ENCODE measurements around the gene S1PR1. TPM values are rescaled to one million over a fixed set of nuclear protein-coding genes. Genes with fewer than 3 reads are reported as not detected.
A peak's percentile ranks its signal among the peaks of the same experiment; 100 is the strongest.
"Not testable (repeated sequence)": the region's sequence is repeated elsewhere in the genome, so short reads cannot be mapped to it uniquely, and the experiment has no call there.

Gene S1PR1
- polyA plus RNA-seq (ENCODE audit: insufficient read length in 3 of 3) = 10 to 100 TPM; 19.6 to 24.6 (median 22.8) TPM

GRCh38 chr1:101236516-101237228, at the start of gene S1PR1:
TSS of gene S1PR1 (plus strand) at chr1:101237019. CDS start at chr1:101238985, 1,966 bp downstream.
- DNase-seq (ENCODE audit: low read depth in 3 of 3, low spot score in 2 of 3) = peak in 2 of 3 donors; percentile 56

GRCh38 chr1:101187297-101187696, 49.5 kb upstream of the S1PR1 start:
- DNase-seq (ENCODE audit: low read depth in 3 of 3, low spot score in 2 of 3) = no peak

GRCh38 chr1:101188331-101188730, 48.5 kb upstream of the S1PR1 start:
- DNase-seq (ENCODE audit: low read depth in 3 of 3, low spot score in 2 of 3) = no peak

- not testable (repeated sequence) for DNase-seq (ENCODE audit: low read depth in 3 of 3, low spot score in 2 of 3)
These were observed 47.9 kb upstream of the S1PR1 start for GRCh38 chr1:101188968-101189367.

- DNase-seq (ENCODE audit: low read depth in 3 of 3, low spot score in 2 of 3) = no peak
These were observed 46.4 kb upstream of the S1PR1 start for GRCh38 chr1:101190441-101190840.

GRCh38 chr1:101191049-101191448, 45.8 kb upstream of the S1PR1 start:
- no peak for DNase-seq (ENCODE audit: low read depth in 3 of 3, low spot score in 2 of 3)

- no peak for DNase-seq (ENCODE audit: low read depth in 3 of 3, low spot score in 2 of 3)
These were observed 43.1 kb upstream of the S1PR1 start for GRCh38 chr1:101193733-101194169.

- no peak for DNase-seq (ENCODE audit: low read depth in 3 of 3, low spot score in 2 of 3)
These were observed 42.1 kb upstream of the S1PR1 start for GRCh38 chr1:101194746-101195145.

GRCh38 chr1:101196668-101197067, 40.2 kb upstream of the S1PR1 start:
- DNase-seq (ENCODE audit: low read depth in 3 of 3, low spot score in 2 of 3) = no peak

GRCh38 chr1:101198842-101199636, 37.8 kb upstream of the S1PR1 start:
- no peak for DNase-seq (ENCODE audit: low read depth in 3 of 3, low spot score in 2 of 3)

GRCh38 chr1:101199637-101199982, 37.2 kb upstream of the S1PR1 start:
- DNase-seq (ENCODE audit: low read depth in 3 of 3, low spot score in 2 of 3) = no peak

- no peak for DNase-seq (ENCODE audit: low read depth in 3 of 3, low spot score in 2 of 3)
These were observed 36.3 kb upstream of the S1PR1 start for GRCh38 chr1:101200513-101200912.

GRCh38 chr1:101203820-101204540, 32.8 kb upstream of the S1PR1 start:
- no peak for DNase-seq (ENCODE audit: low read depth in 3 of 3, low spot score in 2 of 3)

- DNase-seq (ENCODE audit: low read depth in 3 of 3, low spot score in 2 of 3) = no peak
These were observed 31.4 kb upstream of the S1PR1 start for GRCh38 chr1:101205457-101205856.

- not testable (repeated sequence) for DNase-seq (ENCODE audit: low read depth in 3 of 3, low spot score in 2 of 3)
These were observed 30.7 kb upstream of the S1PR1 start for GRCh38 chr1:101206139-101206538.

GRCh38 chr1:101207271-101207670, 29.5 kb upstream of the S1PR1 start:
- not testable (repeated sequence) for DNase-seq (ENCODE audit: low read depth in 3 of 3, low spot score in 2 of 3)

GRCh38 chr1:101207891-101208290, 28.9 kb upstream of the S1PR1 start:
- DNase-seq (ENCODE audit: low read depth in 3 of 3, low spot score in 2 of 3) = no peak

GRCh38 chr1:101215363-101216011, 21.3 kb upstream of the S1PR1 start:
- no peak for DNase-seq (ENCODE audit: low read depth in 3 of 3, low spot score in 2 of 3)

GRCh38 chr1:101216623-101217022, 20.2 kb upstream of the S1PR1 start:
- DNase-seq (ENCODE audit: low read depth in 3 of 3, low spot score in 2 of 3) = no peak

GRCh38 chr1:101217148-101217547, 19.7 kb upstream of the S1PR1 start:
- no peak for DNase-seq (ENCODE audit: low read depth in 3 of 3, low spot score in 2 of 3)

- not testable (repeated sequence) for DNase-seq (ENCODE audit: low read depth in 3 of 3, low spot score in 2 of 3)
These were observed 17.9 kb upstream of the S1PR1 start for GRCh38 chr1:101218968-101219367.
